ENCODE results near the gene CD63. TPM values are rescaled to one million over a fixed set of nuclear protein-coding genes. Genes with fewer than 3 reads are reported as not detected.
A peak's percentile ranks its signal among the peaks of the same experiment; 100 is the strongest.

CD63 gene
- total RNA-seq, 2 donors from 2014 or later = 341 to 511 TPM

DNA sequence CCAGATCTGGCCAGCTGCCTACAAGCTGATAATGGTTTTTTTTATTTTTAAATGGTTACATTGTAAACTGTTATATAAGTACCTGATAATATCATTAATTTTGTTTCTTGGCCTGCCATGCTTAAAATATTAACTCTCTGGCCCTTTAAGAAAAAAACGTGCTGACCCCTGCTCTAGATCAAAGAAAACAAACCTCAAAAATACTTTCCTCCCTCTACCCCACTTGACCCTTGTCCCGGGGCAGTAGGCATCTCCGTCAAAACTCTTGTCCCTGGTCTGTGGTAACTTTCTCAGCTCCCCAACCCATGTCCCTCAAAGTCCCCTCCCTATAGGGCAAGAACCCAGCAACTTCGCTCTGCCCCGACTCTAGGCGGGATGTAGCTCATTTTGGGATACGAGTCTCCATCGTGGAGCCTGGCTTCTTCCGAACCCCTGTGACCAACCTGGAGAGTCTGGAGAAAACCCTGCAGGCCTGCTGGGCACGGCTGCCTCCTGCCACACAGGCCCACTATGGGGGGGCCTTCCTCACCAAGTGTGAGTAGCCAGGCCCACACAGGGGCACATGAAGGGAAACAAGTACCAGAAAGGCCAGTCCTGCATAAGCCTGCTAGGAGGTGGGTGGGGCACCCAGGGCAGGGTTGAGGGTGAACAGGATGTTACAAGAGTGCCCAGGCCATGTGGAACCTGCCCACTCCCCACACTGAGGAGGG lies 5.1 kb downstream of the CD63 start:
- Histone ChIP-seq H3K9me3 (no peaks in the 10 kb centered on the region), H3K27me3 (no peaks in the 10 kb centered on the region), H3K27ac (peak overlapping the region in 1 of 4 donors; percentile 6), H3K4me3 (no peak overlapping the region), H3K4me1 (peaks cover 74% of the 10 kb centered on the region), H3K36me3 (replicated peaks in 1 of 2; ENCODE audit: insufficient read depth in 1 of 2, low read depth in 2 of 2) (peaks cover 0 to 7% of the 10 kb centered on the region in 2 donors)
- intact Hi-C loops (cut with DNase I) = no loop called here
- TF ChIP-seq, protein P1, sequence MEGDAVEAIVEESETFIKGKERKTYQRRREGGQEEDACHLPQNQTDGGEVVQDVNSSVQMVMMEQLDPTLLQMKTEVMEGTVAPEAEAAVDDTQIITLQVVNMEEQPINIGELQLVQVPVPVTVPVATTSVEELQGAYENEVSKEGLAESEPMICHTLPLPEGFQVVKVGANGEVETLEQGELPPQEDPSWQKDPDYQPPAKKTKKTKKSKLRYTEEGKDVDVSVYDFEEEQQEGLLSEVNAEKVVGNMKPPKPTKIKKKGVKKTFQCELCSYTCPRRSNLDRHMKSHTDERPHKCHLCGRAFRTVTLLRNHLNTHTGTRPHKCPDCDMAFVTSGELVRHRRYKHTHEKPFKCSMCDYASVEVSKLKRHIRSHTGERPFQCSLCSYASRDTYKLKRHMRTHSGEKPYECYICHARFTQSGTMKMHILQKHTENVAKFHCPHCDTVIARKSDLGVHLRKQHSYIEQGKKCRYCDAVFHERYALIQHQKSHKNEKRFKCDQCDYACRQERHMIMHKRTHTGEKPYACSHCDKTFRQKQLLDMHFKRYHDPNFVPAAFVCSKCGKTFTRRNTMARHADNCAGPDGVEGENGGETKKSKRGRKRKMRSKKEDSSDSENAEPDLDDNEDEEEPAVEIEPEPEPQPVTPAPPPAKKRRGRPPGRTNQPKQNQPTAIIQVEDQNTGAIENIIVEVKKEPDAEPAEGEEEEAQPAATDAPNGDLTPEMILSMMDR (IDR thresholded peaks at IDR 0.05) = no peak
- no peak for TF ChIP-seq POLR2A (IDR thresholded peaks at IDR 0.05)
- DNase-seq = no peak
- WGBS, 2 donors = 30 to 39% methylated on average over 10 of the region's 10 CpGs
- ATAC-seq = no peak

DNA sequence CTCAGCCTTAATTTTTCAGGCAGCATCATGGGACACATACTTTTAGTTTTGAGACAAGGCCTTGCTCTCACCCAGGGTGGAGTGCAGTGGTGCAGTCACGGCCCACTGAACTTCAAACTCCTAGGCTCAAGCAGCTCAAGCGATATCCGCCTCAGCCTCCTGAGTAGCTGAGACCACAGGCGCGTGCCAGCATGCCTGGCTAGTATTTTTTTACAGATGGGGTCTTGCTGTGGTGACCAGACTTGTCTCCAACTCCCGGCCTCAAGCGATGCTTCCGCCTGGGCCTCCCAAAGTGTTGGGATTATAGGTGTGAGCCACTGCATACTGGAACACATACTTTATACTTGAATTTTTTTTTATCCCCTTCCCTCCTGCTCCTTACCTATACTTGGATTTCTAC lies 5.9 kb downstream of the CD63 start:
- no peaks in the 10 kb centered on the region for H3K27me3 ChIP-seq
- H3K4me3 ChIP-seq = no peak overlapping the region
- DNase-seq (no peak), ATAC-seq (no peak)
- intact Hi-C loops (cut with DNase I) = no loop called here
- WGBS, 2 donors = 90 to 95% methylated on average over 8 of the region's 8 CpGs
- H3K27ac ChIP-seq = peak overlapping the region in 1 of 4 donors; percentile 5
- peaks cover 0 to 7% of the 10 kb centered on the region in 2 donors for H3K36me3 ChIP-seq (replicated peaks in 1 of 2; ENCODE audit: insufficient read depth in 1 of 2, low read depth in 2 of 2)
- TF ChIP-seq, protein P1 (IDR thresholded peaks at IDR 0.05) = no peak
- TF ChIP-seq POLR2A (IDR thresholded peaks at IDR 0.05) = no peak
- no peaks in the 10 kb centered on the region for H3K9me3 ChIP-seq
- H3K4me1 ChIP-seq = peaks cover 81% of the 10 kb centered on the region

DNA sequence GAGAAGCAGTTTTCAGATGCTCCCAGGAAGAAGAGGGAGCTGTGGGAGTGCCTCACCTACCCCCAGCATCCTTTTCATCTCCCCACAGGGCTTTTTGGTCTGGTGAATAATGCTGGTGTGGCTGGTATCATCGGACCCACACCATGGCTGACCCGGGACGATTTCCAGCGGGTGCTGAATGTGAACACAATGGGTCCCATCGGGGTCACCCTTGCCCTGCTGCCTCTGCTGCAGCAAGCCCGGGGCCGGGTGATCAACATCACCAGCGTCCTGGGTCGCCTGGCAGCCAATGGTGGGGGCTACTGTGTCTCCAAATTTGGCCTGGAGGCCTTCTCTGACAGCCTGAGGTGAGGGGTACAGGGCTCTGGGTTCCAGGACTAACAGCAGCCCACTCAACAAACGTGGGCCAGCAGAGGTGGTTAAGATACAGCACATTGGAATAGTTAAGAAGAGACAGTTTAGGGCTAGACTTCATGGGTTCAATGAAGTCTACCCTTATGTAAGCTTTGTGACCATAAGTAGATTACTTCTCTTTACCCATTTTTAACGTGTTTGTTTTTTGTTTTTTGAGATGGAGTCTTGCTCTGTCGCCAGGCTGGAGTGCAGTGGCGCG lies 7.1 kb downstream of the CD63 start:
- no peaks in the 10 kb centered on the region for H3K9me3 ChIP-seq
- peak overlapping the region; percentile 46 to 94 (median 69) for H3K27ac ChIP-seq
- no peak for ATAC-seq
- DNase-seq = no peak
- WGBS, 2 donors = 67 to 71% methylated on average over 5 to 14 of the region's 14 CpGs
- H3K36me3 ChIP-seq (replicated peaks in 1 of 2; ENCODE audit: insufficient read depth in 1 of 2, low read depth in 2 of 2) = peaks cover 0 to 6% of the 10 kb centered on the region in 2 donors
- peaks cover 83% of the 10 kb centered on the region for H3K4me1 ChIP-seq
- intact Hi-C loops (cut with DNase I) = no loop called here
- no peak overlapping the region for H3K4me3 ChIP-seq
- TF ChIP-seq, protein P1 (IDR thresholded peaks at IDR 0.05) = no peak
- no peak for TF ChIP-seq POLR2A (IDR thresholded peaks at IDR 0.05)
- no peaks in the 10 kb centered on the region for H3K27me3 ChIP-seq

DNA sequence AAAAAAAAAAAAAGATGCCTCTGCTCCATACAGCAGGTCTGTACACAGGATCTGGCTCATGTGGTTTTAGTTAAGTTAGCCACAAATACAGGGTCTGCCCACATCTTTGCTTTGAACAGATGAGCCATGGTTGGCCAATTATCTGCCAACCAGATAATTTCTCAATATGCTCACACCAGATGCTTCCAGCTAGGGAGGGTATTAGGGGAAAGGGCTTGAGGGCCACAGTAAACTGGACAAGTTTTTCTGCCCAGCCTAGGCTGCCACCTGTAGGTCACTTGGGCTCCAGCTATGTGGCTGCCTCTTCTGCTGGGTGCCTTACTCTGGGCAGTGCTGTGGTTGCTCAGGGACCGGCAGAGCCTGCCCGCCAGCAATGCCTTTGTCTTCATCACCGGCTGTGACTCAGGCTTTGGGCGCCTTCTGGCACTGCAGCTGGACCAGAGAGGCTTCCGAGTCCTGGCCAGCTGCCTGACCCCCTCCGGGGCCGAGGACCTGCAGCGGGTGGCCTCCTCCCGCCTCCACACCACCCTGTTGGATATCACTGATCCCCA lies 7.8 kb downstream of the CD63 start:
- TF ChIP-seq, protein P1 (IDR thresholded peaks at IDR 0.05) = peak; percentile 19 to 77 (median 63)
- TF ChIP-seq POLR2A (IDR thresholded peaks at IDR 0.05) = no peak
- H3K27ac ChIP-seq = peak overlapping the region; percentile 46 to 94 (median 69)
- ATAC-seq = peak; percentile 62
- peaks cover 0 to 1% of the 10 kb centered on the region in 2 donors for H3K36me3 ChIP-seq (replicated peaks in 1 of 2; ENCODE audit: insufficient read depth in 1 of 2, low read depth in 2 of 2)
- H3K4me1 ChIP-seq = peaks cover 80% of the 10 kb centered on the region
- no peaks in the 10 kb centered on the region for H3K9me3 ChIP-seq
- 16% methylated on average over 9 of the region's 9 CpGs; no CpG with 5 or more reads in 1 of the 2 donors for WGBS, 2 donors
- intact Hi-C loops (cut with DNase I) = no loop called here
- H3K4me3 ChIP-seq = no peak overlapping the region
- peak; percentile 65 to 90 (median 79) for DNase-seq
- H3K27me3 ChIP-seq = no peaks in the 10 kb centered on the region

Measured in body of pancreas (tissue), 4 donors.